CD14-positive monocyte (primary cell): ENCODE results near the gene PBX3. TPM values are rescaled to one million over a fixed set of nuclear protein-coding genes. Genes with fewer than 3 reads are reported as not detected.

Source experiments
- DNase-seq, 3 donors: peaks; one replicate each; pipeline ENCODE4 v3.0.0-alpha.2; 2011 to 2022
- H2AFZ ChIP-seq: 2 replicates; pipeline ENCODE4 v1.6.0; 2012; ENCODE audit warnings: mild to moderate bottlenecking, low read depth, low read length, inconsistent platforms; ENCODE audit not compliant: insufficient read depth, poor library complexity, severe bottlenecking
- H3K27ac ChIP-seq, 2 donors: 1 replicate in 1 of 2; 2 replicates in 1 of 2; pipeline ENCODE4 v1.5.1; 2012 to 2013; ENCODE audit warnings: low read length in 2 of 2, control low read depth in 1 of 2, inconsistent platforms in 1 of 2, low read depth in 1 of 2, mild to moderate bottlenecking in 1 of 2
- H3K27me3 ChIP-seq, 2 donors: one replicate each; pipeline versions ENCODE4 v1.6.0 to v1.6.1; 2011 to 2013; ENCODE audit warnings: low read length in 2 of 2; ENCODE audit not compliant: control insufficient read depth in 2 of 2, insufficient read depth in 2 of 2
- H3K36me3 ChIP-seq, 2 donors: replicated peaks in 1 of 2; 1 replicate in 1 of 2; 2 replicates in 1 of 2; pipeline versions ENCODE4 v1.5.1 to v1.6.1; 2012 to 2013; ENCODE audit warnings: low read length in 2 of 2, control low read depth in 1 of 2, inconsistent platforms in 1 of 2, mild to moderate bottlenecking in 1 of 2; ENCODE audit not compliant: insufficient read depth in 2 of 2, control insufficient read depth in 1 of 2
- H3K4me1 ChIP-seq, 2 donors: 1 replicate in 1 of 2; 2 replicates in 1 of 2; pipeline versions ENCODE4 v1.5.1 to v1.6.1; 2012 to 2013; ENCODE audit warnings: low read length in 2 of 2, control low read depth in 1 of 2, inconsistent platforms in 1 of 2, mild to moderate bottlenecking in 1 of 2, moderate library complexity in 1 of 2; ENCODE audit not compliant: insufficient read depth in 2 of 2, control insufficient read depth in 1 of 2
- H3K4me2 ChIP-seq: replicated peaks from 2 replicates; pipeline ENCODE3; 2012; ENCODE audit warnings: low read length, moderate library complexity, mild to moderate bottlenecking; ENCODE audit not compliant: poor library complexity, severe bottlenecking; ENCODE audit errors: extremely low read depth
- H3K4me3 ChIP-seq, 3 experiments: fragments of 200-600 bp in 1 of 3; sonication (generic) in 1 of 3; replicated peaks in 1 of 3; 1 replicate in 2 of 3; 2 replicates in 1 of 3; pipeline ENCODE4 v1.5.1; 2011 to 2013; ENCODE audit warnings: low read length in 3 of 3, mild to moderate bottlenecking in 3 of 3, control low read depth in 2 of 3, low read depth in 2 of 3, inconsistent platforms in 1 of 3, moderate library complexity in 1 of 3
- H3K79me2 ChIP-seq: 2 replicates; pipeline ENCODE4 v1.6.0; 2012; ENCODE audit warnings: mild to moderate bottlenecking, control low read depth, inconsistent platforms, low read length, moderate library complexity; ENCODE audit not compliant: insufficient read depth
- H3K9ac ChIP-seq: 2 replicates; pipeline ENCODE4 v1.6.0; 2017; ENCODE audit warnings: low read length, mild to moderate bottlenecking; ENCODE audit not compliant: insufficient read depth, poor library complexity, severe bottlenecking
- H3K9me3 ChIP-seq, 2 donors: replicated peaks in 1 of 2; 1 replicate in 1 of 2; 2 replicates in 1 of 2; pipeline versions ENCODE4 v1.5.1 to v1.6.1; 2012 to 2013; ENCODE audit warnings: low read length in 2 of 2, control low read depth in 1 of 2; ENCODE audit not compliant: control insufficient read depth in 1 of 2, insufficient read depth in 1 of 2
- H4K20me1 ChIP-seq: 2 replicates; pipeline ENCODE4 v1.6.0; 2012; ENCODE audit warnings: mild to moderate bottlenecking, low read length, control low read depth, moderate library complexity; ENCODE audit not compliant: insufficient read depth
- H3K27ac Mint-ChIP-seq, 7 donors: one replicate each; pipeline ENCODE4 v1.8.0; 2020; ENCODE audit warnings: mild to moderate bottlenecking in 7 of 7, mixed read lengths in 7 of 7, moderate library complexity in 6 of 7, inconsistent platforms in 2 of 7
- H3K27me3 Mint-ChIP-seq, 3 donors: one replicate each; pipeline ENCODE4 v1.8.0; 2021 to 2022; ENCODE audit warnings: low read depth in 3 of 3, mild to moderate bottlenecking in 3 of 3, mixed read lengths in 3 of 3, moderate library complexity in 3 of 3, inconsistent platforms in 1 of 3
- H3K36me3 Mint-ChIP-seq, 2 donors: one replicate each; pipeline ENCODE4 v1.8.0; 2020; ENCODE audit warnings: mixed read lengths in 2 of 2, inconsistent platforms in 1 of 2, mild to moderate bottlenecking in 1 of 2
- H3K4me1 Mint-ChIP-seq: one replicate; pipeline ENCODE4 v1.8.0; 2020; ENCODE audit warnings: mild to moderate bottlenecking, mixed read lengths
- H3K4me3 Mint-ChIP-seq, 2 donors: one replicate each; pipeline ENCODE4 v1.8.0; 2020; ENCODE audit warnings: mild to moderate bottlenecking in 2 of 2, mixed read lengths in 2 of 2, moderate library complexity in 1 of 2
- H3K9me3 Mint-ChIP-seq, 7 donors: one replicate each; pipeline ENCODE4 v1.8.0; 2020 to 2022; ENCODE audit warnings: mixed read lengths in 7 of 7, mild to moderate bottlenecking in 6 of 7, moderate library complexity in 6 of 7, inconsistent platforms in 2 of 7
- CTCF ChIP-seq: fragments of 200-600 bp; IDR thresholded peaks from one replicate; pipeline ENCODE4 v1.8.0; 2022; ENCODE audit warnings: antibody characterized with exemption, mild to moderate bottlenecking
- WGBS: methylation state at CpG from one replicate; pipeline ENCODE4 v1.1.5; 2013; ENCODE audit warnings: missing lambda C conversion rate; ENCODE audit not compliant: insufficient coverage; 5-methylcytosine and 5-hydroxymethylcytosine counted together
- intact Hi-C, 2 donors: fragments of 100-400 bp; cut with micrococcal nuclease; formaldehyde crosslinking; loops; one replicate each; pipeline versions ENCODE4 v1.15.0 to v1.15.1; 2023
- polyA plus RNA-seq, 3 donors: library from polyadenylated mRNA; depleted of rRNA in 1 of 3; unstranded in 2 of 3; stranded (reverse) in 1 of 3; fragments of 300-500 nt in 2 of 3; fragments of >200 nt in 1 of 3; fragmentation: Illumina TruSeq in 2 of 3; gene quantifications; 1 replicate in 2 of 3; 2 replicates in 1 of 3; pipeline ENCODE4 v1.2.3, GENCODE V29; 2012 to 2021

The PBX3 gene
- polyA plus RNA-seq, 3 donors = 6.6 to 22.7 (median 7.1) TPM

DNA sequence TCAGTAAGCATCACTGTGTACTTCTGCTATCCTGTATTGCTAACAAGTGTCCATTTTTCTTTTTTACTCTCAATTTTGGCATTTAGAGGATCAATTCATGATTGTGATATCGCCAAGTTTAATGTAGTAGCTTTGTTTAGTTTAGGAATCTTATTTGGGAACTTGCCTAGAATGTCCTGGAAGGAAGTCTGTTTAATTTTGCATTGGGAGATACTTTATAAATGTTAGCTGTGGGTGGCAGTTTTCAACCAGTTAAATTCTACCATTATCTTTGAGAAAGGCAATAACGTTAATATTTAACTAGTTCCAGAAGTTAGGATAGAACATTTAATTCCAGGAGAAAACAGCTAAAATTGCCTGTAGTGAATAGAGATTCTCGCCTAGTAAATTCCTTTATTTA, 78.6 kb downstream of the PBX3 start:
- Mint-ChIP-seq H3K36me3 (no peaks in the 10 kb centered on the region), H3K27ac (no peak overlapping the region)
- intact Hi-C loops = no loop called here

DNA sequence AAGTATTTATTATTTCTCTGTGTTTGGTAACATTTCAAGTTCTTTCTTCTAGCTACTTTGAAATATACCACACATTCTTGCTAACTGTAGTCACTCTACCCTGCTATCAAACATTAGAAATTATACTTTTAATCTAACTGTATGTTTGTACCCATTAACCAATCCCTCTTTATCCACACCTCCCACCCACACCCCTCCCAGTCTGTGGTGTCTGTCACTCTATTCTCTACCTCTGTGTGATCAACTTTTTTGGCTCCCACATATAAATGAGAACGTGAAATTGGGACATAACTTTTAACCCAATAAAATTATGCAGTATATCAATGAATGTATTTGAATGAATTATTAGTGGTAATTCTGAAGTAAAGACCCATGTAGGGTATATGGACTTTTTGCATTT, 79.7 kb downstream of the PBX3 start:
- intact Hi-C loops = no loop called here
- H3K36me3 Mint-ChIP-seq = no peaks in the 10 kb centered on the region
- no peak for DNase-seq
- Histone ChIP-seq H3K36me3 (no peaks in the 10 kb centered on the region), H4K20me1 (no peaks in the 10 kb centered on the region), H2AFZ (no peak overlapping the region), H3K27me3 (no peaks in the 10 kb centered on the region), H3K79me2 (peaks cover 21% of the 10 kb centered on the region), H3K4me1 (peaks cover 9 to 18% of the 10 kb centered on the region in 2 donors), H3K9me3 (no peaks in the 10 kb centered on the region), H3K4me2 (no peak overlapping the region), H3K4me3 (no peak overlapping the region), H3K27ac (no peak overlapping the region), H3K9ac (no peak overlapping the region)
- no peak overlapping the region for H3K27ac Mint-ChIP-seq
- TF ChIP-seq CTCF = no peak
- no peak overlapping the region for H3K4me3 Mint-ChIP-seq
- peaks cover 27% of the 10 kb centered on the region for H3K4me1 Mint-ChIP-seq
- no peaks in the 10 kb centered on the region for H3K9me3 Mint-ChIP-seq
- H3K27me3 Mint-ChIP-seq = no peaks in the 10 kb centered on the region
- WGBS = no CpG with 5 or more reads among the region's 1 CpG

More for the DNA sequence above, 78.6 kb downstream of the PBX3 start:
- H3K9me3 Mint-ChIP-seq = no peaks in the 10 kb centered on the region
- no peak overlapping the region for H3K4me3 Mint-ChIP-seq
- no peak overlapping the region for H2AFZ ChIP-seq
- no peaks in the 10 kb centered on the region for H3K36me3 ChIP-seq
- TF ChIP-seq CTCF = no peak
- no peak overlapping the region for H3K4me2 ChIP-seq
- H3K79me2 ChIP-seq = peaks cover 21% of the 10 kb centered on the region
- H3K4me1 ChIP-seq = peaks cover 9 to 28% of the 10 kb centered on the region in 2 donors
- no peaks in the 10 kb centered on the region for H4K20me1 ChIP-seq
- H3K27me3 ChIP-seq = no peaks in the 10 kb centered on the region
- no CpG with 5 or more reads among the region's 3 CpGs for WGBS
- no peak overlapping the region for H3K4me3 ChIP-seq
- no peaks in the 10 kb centered on the region for H3K9me3 ChIP-seq
- no peak overlapping the region for H3K27ac ChIP-seq
- H3K9ac ChIP-seq = no peak overlapping the region
- H3K27me3 Mint-ChIP-seq = no peaks in the 10 kb centered on the region
- H3K4me1 Mint-ChIP-seq = peaks cover 33% of the 10 kb centered on the region
- DNase-seq = no peak
